GM19324 (cell line): Measurements from ENCODE around the gene PRODH2.
"Not testable (repeated sequence)": the region's sequence is repeated elsewhere in the genome, so short reads cannot be mapped to it uniquely, and the experiment has no call there.

ENCODE experiments used
- ATAC-seq: cut with Tn5 transposase; IDR thresholded peaks from one replicate; pipeline ENCODE4 v1.9.1; 2021; ENCODE audit warnings: mild to moderate bottlenecking, moderate library complexity; ENCODE audit not compliant: unreplicated experiment, low FRiP score

Gene PRODH2

GRCh38 chr19:35843676-35844481 is 31.2 kb upstream of the PRODH2 start:
- ATAC-seq: no peak

- no peak for ATAC-seq
Observed at GRCh38 chr19:35842666-35843272, 30.1 kb upstream of the PRODH2 start.

DNA sequence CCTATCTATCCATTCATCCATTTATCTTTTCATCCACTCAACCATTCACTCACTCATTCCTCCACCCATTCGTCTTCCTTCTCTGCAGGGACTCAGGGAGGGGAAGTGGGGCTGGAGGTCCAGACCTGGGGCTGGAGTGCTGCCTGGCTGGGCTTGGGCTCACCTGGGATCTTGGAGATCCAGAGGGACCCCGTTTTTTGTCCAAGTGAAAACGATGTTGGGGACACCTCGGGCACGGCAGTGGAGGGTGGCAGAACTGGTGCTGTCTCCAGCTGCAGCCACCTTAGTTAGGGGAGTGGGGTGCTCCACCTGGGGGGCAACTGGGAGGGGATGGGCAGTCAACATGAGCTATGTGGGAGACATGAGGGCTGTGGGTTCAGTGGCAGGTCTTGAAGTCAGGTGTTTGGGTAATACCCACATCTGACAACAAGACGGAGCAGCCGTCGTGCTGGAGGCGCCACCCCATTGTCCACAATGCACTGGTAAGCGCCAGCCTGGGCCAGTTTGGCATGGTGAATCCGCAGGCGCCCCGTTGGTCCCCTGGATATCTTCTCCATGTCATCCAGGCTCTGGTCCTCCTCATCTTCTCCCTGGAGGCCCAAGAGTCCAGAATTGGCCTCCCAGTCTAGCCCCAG is 29.4 kb upstream of the PRODH2 start:
- ATAC-seq: no peak

DNA sequence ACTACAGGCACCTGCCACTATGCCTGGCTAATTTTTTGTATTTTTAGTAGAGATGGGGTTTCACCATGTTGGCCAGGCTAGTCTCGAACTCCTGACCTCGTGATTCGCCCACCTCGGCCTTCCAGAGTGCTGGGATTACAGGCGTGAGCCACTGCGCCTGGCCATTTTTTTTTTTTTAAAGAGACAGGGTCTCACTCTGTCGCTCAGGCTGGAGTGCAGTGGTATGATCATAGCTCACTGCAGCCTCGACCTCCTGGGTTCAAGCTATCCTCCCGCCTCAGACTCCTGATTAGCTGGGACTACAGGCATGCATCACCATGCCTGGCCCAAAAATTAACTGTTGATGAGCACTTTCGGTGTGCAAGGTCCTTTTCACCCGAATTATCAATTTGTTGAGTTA is 23.5 kb upstream of the PRODH2 start:
- not testable (repeated sequence) for ATAC-seq

GRCh38 chr19:35833972-35834371 is 21.3 kb upstream of the PRODH2 start:
- ATAC-seq: no peak

- no peak for ATAC-seq
Observed at GRCh38 chr19:35832054-35832453, 19.4 kb upstream of the PRODH2 start.

DNA sequence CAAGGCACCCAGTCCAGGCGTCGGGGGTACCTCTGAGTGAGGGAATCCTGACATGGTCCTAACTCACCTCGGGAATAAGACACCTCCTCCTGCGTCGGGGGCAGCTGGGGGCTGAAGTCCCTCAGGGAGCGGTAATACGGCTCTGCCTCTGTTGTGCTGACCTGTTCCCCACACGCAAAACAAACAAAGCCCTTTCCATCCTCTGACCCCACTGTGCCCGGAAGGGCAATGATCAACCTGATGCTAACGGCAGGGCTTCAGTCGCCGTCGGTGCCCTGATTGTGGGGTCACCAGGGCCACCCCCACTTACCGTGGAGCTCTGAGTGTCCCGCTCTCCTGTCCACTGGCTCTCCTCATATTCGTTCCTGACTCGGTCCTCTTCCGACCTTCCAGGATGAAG is 18.3 kb upstream of the PRODH2 start:
- no peak for ATAC-seq

DNA sequence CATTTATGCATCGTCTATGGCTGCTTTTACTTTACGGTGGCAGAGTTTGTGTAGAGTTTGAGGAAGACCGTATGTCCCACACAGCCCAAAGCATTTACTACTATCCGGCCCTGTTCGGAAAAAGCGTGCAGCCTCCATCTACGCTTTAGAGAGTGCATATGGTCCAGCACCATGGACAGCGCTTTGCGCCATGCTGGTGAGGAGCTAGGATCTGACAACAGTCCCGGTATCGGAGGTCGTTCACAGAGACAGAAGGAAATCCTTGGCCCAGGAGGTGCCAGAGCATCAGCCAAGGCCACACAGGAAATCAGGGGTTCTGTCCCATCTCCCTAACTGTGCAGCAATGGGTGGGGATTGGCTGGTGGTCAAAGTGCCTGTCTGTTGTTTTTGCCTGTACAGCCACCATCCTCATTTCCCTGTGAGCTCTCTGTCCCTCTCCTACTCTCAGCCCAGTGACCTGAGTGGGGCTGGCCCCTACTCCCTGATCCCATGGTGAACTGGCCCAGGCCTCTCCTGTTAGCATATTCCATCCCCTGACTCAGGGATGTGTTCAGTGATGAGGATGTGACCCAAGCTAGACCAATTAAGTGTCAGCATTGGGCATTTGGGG is 16.2 kb upstream of the PRODH2 start:
- no peak for ATAC-seq

DNA sequence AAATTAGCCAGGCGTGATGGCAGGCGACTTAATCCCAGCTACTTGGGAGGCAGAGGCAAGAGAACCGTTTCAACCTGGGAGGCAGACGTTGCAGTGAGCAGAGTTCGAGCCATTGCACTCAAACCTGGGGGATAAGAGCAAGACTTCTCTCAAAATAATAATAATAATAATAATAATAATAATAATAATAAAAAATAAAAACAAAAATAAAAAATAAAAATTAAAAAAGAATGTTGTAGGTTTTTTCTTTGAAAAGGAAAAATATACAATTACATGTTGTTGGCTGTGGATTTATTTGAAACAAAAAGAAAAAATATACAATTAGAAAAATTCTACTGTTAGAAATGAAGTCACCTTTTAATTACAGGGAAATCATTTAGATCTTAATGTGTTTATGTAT is 11.5 kb upstream of the PRODH2 start:
- no peak for ATAC-seq

DNA sequence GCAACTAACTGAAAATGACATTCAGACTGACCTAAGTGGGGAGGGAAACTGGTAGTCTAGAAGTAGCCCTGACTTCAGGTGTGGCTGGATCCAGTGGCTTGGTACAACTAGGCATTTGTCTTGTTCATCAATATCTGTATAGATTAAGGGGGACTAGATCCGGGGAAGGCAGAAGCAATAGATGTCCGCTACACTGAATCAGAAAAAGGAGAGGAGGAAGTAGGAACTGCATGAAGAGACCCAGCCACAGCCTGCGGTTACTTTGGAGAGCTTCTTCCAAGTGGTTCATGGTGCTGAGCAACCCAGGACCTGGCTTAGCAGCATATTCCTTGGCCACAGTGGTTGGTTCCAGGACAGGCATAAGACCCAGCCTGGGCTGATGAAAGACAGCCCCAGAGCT is 9.9 kb upstream of the PRODH2 start:
- no peak for ATAC-seq

GRCh38 chr19:35818445-35818844 is 5.8 kb upstream of the PRODH2 start:
- no peak for ATAC-seq

DNA sequence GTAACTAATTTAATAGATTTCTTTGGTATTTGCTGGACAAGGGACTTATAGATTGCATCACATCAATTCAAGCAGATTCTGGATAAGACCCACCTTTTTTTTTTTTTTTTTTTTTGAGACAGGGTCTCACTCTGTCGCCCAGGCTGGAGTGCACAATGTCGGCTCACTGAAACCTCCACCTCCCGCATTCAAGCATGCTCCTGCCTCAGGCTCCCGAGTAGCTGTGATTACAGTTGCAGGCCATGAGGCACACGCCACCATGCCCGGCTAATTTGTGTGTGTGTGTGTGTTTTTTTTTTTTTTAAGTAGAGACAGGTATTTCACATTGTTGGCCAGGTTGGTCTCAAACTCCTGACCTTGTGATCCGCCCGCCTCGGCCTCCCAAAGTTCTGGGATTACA is 4.2 kb upstream of the PRODH2 start:
- ATAC-seq: no peak

DNA sequence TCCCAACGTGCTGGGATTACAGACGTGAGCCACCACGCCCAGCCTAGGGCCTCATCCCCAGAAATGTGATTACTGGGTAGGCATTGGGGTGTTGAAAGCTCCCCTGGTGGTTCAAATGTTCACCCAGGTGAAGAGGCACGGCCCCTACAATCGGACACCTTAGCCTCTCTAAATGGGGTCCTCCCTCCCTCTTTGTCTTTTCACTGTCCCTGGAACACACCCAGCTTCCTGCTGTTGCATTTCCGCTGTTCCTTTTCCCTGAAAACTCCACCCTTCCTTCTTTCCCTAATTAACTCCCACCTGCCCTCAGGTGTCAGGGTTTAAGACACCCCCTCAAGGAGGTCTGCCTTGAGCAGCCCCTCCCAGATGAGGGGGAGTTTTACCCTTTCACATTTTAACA is 3.6 kb upstream of the PRODH2 start:
- no peak for ATAC-seq

GRCh38 chr19:35813043-35813890 is 622 bp upstream of the PRODH2 start:
- no peak for ATAC-seq

DNA sequence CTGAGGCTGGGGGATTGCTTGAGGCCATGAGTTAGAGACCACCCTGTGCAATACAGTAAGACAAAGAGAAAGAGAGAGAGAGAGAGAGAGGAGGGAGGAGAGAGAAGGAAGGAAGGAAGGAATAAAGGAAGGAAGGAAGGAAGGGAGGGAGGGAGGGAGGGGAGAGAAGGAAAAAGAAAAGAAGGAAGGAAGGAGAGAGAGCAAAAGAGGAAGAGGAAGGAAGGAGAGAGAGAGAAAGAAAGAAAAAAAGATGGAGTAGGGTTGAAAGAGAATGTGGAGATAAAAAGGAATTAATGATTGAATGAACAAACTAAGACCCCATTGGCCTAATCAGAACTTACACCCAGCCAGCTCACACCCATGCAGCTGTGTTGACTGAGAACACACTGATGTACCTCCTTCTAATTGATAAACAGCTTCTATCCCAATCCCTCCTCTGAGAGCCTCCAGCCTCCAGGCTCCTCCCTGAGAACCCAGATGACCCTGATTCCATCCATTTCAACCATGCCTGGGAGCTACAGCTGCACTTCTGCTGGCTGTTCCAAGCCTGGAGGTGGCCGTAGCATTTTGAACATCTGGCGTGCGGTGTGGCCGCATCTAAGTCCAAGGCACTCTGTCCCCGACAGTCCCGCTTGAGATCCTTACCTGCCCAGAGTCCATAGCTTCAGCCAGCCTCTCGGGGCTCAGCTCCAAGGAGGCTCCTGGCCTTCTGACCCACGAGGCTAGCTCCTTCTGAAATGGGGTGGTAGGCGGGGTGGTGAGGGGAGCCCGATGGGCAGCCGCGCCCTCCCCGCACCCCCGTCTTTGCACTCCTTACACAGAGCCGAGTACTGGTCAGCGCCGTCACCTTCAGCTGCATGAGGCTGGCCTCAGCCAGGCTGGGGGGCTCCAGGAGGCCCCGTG is 1.1 kb downstream of the PRODH2 start:
- no peak for ATAC-seq

GRCh38 chr19:35807633-35808032 is 5.0 kb downstream of the PRODH2 start:
- no peak for ATAC-seq

DNA sequence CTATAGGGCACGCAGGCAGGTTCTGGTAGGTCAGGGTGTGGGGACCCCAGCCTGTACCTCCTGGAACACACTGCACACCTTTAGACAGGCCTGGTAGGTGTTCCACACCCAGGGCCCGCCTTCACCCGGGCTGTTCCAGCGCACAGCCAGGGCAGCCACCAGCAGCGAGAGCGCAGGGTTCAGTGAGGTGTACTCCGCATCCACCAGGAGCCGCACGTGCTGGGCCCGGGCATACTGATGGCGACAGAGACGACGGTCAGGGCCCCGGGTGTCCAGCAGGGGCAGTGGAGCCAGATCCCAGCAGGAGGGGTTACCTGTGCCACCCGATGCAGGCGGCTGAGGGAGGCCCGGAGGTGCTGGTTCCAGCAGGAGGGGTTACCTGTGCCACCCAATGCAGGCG is 6.0 kb downstream of the PRODH2 start:
- ATAC-seq: no peak

DNA sequence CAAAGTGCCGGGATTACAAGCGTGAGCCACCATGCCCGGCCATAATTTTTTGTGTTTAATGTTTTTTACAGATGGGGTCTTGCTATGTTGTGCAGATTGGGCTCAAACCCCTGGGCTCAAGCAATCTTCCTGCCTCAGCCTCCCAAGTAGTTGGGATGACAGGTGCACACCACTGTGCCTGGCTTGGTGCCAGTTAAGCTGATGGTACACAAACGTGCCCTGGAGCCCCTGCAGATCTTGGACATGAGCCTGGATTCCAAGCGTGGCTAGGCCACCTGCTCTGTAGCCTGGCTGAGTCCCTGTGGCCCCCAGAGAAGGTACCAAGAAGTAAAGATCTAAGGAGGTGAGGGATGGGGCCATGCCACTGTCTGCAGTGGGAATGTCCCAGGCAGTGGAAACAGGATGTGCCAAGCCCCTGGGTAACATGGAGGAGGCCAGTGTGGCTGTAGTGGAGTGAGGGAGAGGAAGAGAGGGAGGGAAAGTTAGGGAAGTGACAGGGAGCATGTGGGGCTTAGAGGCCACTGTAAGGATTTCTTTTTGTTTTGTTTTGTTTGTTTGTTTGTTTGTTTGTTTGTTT is 7.0 kb downstream of the PRODH2 start:
- ATAC-seq: no peak

DNA sequence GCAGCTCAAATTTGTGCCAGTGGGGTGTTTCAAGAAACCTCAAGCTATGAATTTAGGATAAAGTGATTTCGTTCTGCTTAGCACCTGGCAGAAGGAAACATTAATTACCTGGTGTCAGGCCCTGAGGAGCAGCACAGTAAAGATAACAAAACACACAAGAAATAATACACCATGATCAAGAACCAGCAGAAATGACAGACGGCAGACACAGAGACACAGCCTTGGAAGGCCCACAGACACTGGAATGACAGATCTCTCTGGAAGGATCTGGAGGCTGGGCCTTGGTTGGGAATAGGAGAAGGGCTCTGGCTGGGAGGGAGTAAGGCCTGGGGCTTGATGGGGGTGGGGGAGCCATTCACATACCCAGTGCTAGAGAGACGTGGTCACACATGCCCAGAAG is 10.8 kb downstream of the PRODH2 start:
- ATAC-seq: no peak
